Stimulated activated CD8-positive, alpha-beta memory T cell treated with anti-CD3 and anti-CD28 coated beads, Interleukin-12 subunit alpha, Interleukin-12 subunit beta, amount 100 ng/mL, for 24 hours (primary cell): ENCODE data around the gene LILRB1.
"Not testable (repeated sequence)": the region's sequence is repeated elsewhere in the genome, so short reads cannot be mapped to it uniquely, and the experiment has no call there.

Experiments
- DNase-seq: peaks from one replicate; pipeline ENCODE4 v3.0.0-alpha.2; 2020; ENCODE audit errors: extremely low read depth

Gene LILRB1

GRCh38 chr19:54662730-54663129, 32.4 kb downstream of the LILRB1 start, which contains the start of gene LILRB4:
Gene LILRB4 (plus strand): TSS chr19:54662985. CDS start chr19:54663034, 49 bp downstream.
- DNase-seq = no peak

- DNase-seq = no peak
Measured at GRCh38 chr19:54665530-54665929, 35.2 kb downstream of the LILRB1 start.

GRCh38 chr19:54667217-54667616, 36.9 kb downstream of the LILRB1 start:
- no peak for DNase-seq

GRCh38 chr19:54668353-54668752, 38.1 kb downstream of the LILRB1 start:
- no peak for DNase-seq

GRCh38 chr19:54670576-54671357, 40.5 kb downstream of the LILRB1 start:
- no peak for DNase-seq

GRCh38 chr19:54673222-54673621, 42.9 kb downstream of the LILRB1 start:
- DNase-seq = no peak

- no peak for DNase-seq
Measured at GRCh38 chr19:54674021-54674617, 43.8 kb downstream of the LILRB1 start.

- not testable (repeated sequence) for DNase-seq
Measured at GRCh38 chr19:54676210-54676834, 46.0 kb downstream of the LILRB1 start.

GRCh38 chr19:54677217-54677616, 46.9 kb downstream of the LILRB1 start:
- DNase-seq = no peak

- DNase-seq = not testable (repeated sequence)
Measured at GRCh38 chr19:54681596-54681995, 51.3 kb downstream of the LILRB1 start.

GRCh38 chr19:54682306-54682856, 52.1 kb downstream of the LILRB1 start:
- no peak for DNase-seq

- DNase-seq = no peak
Measured at GRCh38 chr19:54684527-54684926, 54.2 kb downstream of the LILRB1 start.
